Liver (tissue), 3 donors: ENCODE results near the gene ARHGAP23.

Source experiments
- EGR1 ChIP-seq, 2 donors: IDR thresholded peaks; 2 replicates each; pipeline ENCODE4 v1.6.1; 2016 to 2018; ENCODE audit warnings: antibody characterized with exemption in 2 of 2, low read depth in 2 of 2
- FOXA1 ChIP-seq: IDR thresholded peaks from 2 replicates; pipeline ENCODE4 v1.6.1; 2016; ENCODE audit warnings: antibody characterized with exemption
- JUND ChIP-seq, 2 donors: IDR thresholded peaks; 2 replicates each; pipeline ENCODE4 v1.6.1; 2016; ENCODE audit warnings: antibody characterized with exemption in 2 of 2
- NR2F2 ChIP-seq: IDR thresholded peaks from 2 replicates; pipeline ENCODE4 v1.6.1; 2016; ENCODE audit warnings: antibody characterized with exemption
- RAD21 ChIP-seq, 2 donors: IDR thresholded peaks; 2 replicates each; pipeline ENCODE4 v1.6.1; 2016; ENCODE audit warnings: antibody characterized with exemption in 2 of 2, mild to moderate bottlenecking in 2 of 2
- YY1 ChIP-seq: IDR thresholded peaks from 2 replicates; pipeline ENCODE4 v1.6.1; 2016; ENCODE audit warnings: antibody characterized with exemption, mild to moderate bottlenecking
- TF ChIP-seq, protein P1 (sequence below): fragments of 150-350 bp; IDR thresholded peaks from 2 replicates; pipeline ENCODE4 v1.5.1; 2017; ENCODE audit warnings: improper control_type of control experiment, low read depth, low read length; ENCODE audit not compliant: missing input control
- donor health status: healthy.
- donor health status: healthy.

GRCh38 chr17:38448208-38448771 is 20.0 kb downstream of the ARHGAP23 start:
- no peak for TF ChIP-seq EGR1 (IDR thresholded peaks at IDR 0.05; ENCODE audit: low read depth in 2 of 2)
- TF ChIP-seq, protein P1, sequence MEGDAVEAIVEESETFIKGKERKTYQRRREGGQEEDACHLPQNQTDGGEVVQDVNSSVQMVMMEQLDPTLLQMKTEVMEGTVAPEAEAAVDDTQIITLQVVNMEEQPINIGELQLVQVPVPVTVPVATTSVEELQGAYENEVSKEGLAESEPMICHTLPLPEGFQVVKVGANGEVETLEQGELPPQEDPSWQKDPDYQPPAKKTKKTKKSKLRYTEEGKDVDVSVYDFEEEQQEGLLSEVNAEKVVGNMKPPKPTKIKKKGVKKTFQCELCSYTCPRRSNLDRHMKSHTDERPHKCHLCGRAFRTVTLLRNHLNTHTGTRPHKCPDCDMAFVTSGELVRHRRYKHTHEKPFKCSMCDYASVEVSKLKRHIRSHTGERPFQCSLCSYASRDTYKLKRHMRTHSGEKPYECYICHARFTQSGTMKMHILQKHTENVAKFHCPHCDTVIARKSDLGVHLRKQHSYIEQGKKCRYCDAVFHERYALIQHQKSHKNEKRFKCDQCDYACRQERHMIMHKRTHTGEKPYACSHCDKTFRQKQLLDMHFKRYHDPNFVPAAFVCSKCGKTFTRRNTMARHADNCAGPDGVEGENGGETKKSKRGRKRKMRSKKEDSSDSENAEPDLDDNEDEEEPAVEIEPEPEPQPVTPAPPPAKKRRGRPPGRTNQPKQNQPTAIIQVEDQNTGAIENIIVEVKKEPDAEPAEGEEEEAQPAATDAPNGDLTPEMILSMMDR: no peak
- TF ChIP-seq YY1: no peak
- TF ChIP-seq NR2F2: no peak
- TF ChIP-seq JUND (IDR thresholded peaks at IDR 0.05): no peak
- TF ChIP-seq FOXA1: no peak
- TF ChIP-seq RAD21 (IDR thresholded peaks at IDR 0.05): no peak
